ENCODE data around the gene GNG12.

Gene GNG12

DNA sequence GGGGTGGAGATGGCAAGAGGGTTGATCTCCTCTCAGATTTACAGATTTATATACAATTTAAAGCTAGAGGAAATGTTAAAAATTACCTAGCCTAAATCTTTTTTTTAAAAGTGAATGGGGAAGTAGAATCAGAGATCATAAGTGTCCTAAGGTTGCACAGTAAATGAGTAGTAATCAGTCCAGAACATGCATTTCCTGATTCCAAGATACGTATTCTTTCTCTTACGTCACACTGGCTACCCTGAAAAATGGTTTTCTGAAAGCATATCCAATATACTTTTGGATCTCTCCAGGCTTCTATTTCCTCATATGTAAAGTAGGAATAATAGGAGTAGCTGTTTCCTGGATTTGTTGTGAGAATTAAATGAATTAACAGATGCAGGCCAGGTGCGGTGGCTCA is 136.6 kb downstream of the GNG12 start:
- no peak for DNase-seq

DNA sequence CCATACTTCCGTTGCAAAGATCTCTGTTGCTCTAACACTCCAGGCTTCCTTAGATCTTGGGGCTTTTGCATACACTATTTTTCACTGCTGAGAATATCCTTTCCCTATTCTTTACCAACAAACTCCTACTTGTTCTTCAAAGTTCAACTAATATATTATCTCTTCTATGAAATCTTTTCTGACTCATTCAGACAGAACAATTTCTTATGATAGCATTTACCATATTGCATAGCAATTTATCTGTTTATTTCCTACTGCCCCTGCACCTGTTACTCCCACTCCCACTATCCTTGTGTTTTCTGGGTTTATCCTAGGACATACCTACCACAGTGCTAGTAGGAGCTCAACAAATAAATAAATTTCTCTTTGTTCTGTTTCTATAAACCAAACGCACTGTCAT is 137.3 kb downstream of the GNG12 start:
- DNase-seq = no peak

DNA sequence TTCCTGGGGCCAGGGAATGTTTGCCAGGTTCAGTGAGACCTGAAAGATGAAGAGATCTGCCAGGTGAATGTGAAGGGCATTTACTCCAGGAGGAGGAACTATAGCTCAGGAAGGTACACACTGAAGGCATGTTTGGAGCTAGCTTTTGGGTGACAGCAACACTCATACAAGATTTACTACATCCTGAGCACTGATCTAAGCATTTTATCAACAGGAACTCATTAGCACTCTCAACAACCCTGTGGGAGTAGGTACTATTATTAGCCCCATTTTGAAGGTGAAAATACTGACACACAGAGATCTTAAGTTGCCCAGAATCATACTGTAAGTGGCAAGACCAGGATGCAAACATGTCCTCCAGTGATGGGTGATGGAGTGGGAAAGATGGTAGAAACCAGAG is 141.6 kb downstream of the GNG12 start:
- no peak for DNase-seq

DNA sequence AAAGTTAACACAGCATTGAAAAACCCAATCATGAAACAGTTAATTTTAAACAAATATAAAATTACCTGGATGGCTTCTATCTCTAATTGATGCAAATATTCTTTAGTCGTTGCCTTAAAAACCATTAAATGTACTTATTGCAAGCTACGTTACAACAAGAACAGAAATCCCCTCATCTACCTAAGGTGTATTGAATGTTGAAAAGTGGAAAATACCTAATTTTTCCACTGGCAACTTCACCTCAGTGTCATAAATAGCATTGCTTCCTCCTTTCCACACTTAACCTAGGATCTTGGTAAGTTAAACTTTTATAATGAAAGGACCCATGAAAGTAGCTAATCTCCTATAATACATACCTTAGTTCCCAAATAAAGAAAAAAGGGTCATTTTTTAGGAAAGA is 142.9 kb downstream of the GNG12 start:
- DNase-seq = no peak

DNA sequence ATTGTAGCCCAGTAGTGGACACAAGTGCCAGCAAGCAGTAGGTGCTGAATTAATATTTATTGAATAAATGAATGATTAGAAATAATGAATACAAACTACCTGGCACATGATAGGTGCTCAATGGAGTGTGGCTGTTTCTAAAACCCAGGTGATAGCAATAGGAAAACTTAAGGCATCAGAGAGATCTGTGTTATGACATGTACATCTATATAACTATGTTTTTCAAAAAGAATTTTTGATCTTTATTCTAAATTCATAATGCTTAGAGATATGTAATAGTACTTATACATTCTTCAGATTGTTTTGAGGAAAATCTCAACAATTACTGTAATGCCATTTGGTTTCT is 143.3 kb downstream of the GNG12 start:
- DNase-seq = no peak

DNA sequence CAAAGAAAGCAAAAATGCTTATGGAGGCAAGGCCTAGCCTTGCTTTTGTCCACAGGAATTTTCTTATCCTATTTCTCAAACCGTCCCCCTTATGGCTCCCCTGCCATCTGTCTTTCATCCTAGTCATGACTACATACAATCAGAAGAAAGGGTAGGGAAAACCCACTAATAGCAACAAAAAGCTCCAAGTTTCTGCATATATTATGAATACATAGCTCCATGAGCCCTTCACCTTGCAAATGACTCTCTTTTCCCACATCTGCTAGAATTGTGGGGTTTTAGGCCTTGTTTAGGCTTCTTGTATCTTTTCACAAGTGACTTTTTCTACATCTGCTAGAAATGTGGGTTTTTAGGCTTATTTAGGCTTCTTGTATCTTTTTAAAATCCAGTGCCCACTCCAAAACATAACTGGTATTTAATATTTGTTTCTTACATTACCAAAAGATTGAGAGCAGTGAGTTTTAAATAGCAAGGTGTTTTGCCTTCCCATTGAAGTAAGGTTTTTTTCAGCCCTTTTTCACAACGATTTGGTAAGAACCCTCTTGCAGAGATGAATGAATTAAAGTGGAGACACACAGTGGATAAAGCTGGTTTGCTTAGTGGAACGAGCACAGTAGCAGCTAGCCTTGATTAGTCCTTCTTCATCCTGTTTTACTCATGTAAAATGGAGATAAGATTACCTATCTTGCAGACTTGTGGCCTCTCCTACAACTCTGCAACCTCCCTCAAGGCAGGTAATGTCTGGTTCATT is 143.8 kb downstream of the GNG12 start:
- DNase-seq = no peak

DNA sequence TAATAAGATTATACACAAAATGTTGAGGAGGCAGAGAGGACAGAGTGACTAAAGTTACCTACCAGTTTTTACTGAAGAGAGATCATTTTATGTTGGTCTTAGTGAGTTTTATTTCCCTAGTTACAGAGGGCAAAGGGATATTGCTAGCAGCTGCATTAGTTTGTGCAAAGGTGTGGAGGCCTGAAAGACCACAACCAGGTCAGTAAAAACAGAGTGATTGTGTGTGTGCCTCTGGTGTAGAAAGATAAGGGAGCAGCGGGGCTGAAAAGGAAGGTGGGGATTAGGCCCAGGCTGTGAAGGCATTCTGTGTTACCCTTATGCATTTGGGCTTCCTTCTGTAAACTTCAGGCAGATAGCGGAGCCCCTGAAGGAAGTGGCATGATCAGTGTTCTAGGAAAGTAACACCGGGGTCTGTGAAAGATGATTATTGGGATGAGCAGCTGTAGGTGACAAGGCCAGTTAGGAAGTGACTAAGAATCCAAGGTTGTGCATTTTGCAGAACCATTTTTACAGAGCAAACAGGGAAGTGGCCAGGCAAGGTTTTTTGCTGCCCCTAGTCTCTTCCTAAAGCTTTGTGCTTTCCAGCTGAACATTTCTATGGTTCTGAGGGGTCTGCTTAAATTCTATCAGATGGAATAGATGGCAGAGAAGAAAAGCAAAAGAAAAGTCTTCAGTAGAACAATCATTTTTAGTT is 144.6 kb downstream of the GNG12 start:
- DNase-seq = no peak

DNA sequence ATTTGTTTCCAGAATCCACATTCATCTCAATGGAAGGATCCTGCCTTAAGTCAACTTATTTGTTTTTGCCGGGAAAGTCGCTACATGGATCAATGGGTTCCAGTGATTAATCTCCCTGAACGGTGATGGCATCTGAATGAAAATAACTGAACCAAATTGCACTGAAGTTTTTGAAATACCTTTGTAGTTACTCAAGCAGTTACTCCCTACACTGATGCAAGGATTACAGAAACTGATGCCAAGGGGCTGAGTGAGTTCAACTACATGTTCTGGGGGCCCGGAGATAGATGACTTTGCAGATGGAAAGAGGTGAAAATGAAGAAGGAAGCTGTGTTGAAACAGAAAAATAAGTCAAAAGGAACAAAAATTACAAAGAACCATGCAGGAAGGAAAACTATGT is 145.6 kb downstream of the GNG12 start:
- no peak for DNase-seq

DNA sequence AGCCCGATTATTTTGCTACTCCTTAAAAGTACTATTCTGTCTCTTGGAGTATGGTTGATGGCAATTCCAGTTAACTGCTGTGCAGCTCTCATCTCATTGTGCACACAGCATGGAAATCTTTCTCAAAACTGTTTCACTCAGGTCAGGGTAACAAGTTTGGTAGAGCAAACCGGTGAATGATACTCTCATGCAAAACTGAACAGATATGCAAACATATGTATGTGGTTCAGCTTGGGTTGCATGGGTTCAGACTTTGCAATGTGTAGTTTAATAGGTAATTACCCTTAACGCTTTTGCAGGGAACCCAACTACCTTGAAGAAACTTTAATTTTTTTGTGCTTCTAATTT is 146.1 kb downstream of the GNG12 start:
- no peak for DNase-seq

DNA sequence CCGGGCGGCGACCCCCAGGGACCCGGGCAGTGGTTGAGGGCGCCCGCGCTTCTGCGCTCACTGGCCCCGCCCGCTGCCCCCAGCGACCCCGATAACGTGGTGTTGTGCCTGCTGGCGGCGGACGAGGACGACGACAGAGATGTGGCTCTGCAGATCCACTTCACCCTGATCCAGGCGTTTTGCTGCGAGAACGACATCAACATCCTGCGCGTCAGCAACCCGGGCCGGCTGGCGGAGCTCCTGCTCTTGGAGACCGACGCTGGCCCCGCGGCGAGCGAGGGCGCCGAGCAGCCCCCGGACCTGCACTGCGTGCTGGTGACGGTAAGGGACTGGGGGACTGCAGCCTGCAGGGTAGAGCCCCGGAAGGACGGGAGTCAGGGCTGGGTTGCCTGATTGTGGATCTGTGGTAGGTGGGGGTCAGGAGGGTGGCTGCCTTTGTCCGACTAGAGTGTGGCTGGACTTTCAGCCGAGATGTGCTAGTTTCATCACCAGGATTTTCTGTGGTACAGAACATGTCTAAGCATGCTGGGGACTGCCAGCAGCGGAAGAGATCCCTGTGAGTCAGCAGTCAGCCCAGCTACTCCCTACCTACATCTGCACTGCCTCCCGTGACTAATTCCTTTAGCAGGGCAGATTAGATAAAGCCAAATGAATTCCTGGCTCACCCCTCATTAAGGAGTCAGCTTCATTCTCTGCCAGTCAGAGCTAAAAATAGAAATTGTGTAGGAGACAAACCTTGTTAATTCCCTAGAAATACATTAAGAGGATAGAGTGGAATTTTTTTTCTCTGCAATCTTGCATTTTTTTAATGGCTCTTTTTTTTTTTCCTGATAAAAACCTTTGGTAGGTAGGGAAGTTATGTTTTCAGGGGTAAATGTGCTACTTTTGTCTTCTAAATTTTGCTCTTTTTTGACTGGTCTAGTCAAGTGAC is 146.7 kb downstream of the GNG12 start:
- peak; percentile 18 for DNase-seq

DNA sequence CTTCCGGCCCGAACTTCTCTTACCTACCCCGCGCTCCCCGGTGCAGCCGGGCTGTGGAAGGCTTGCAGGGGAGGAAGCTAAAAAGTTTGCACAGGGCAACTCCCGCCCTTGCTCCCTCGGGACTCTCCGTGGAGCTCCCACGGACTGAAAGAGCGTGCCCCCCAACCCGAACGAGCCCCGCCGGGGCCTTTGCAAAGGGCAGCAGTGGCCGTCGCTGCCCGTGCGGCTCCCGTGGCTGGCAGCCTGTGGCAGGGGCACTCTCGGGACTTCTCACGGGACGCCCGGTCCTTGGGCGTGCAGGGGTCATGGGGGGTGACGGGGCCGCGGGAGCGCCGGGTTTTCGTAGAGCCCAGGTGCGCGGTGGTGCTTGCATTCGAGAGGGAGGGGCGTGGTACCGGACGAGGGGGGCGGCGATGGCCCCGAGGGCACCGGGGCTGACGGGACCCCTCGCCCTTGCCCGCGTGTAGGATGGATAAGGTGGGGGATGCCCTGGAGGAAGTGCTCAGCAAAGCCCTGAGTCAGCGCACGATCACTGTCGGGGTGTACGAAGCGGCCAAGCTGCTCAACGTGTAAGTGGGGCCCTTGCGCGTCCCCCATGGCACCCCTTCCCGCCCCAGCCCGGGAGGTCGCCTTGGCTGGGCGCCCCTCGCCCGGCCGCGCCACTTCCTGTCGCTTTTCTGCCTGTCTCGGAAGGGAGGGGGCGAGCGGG is 147.6 kb downstream of the GNG12 start:
- no peak for DNase-seq

DNA sequence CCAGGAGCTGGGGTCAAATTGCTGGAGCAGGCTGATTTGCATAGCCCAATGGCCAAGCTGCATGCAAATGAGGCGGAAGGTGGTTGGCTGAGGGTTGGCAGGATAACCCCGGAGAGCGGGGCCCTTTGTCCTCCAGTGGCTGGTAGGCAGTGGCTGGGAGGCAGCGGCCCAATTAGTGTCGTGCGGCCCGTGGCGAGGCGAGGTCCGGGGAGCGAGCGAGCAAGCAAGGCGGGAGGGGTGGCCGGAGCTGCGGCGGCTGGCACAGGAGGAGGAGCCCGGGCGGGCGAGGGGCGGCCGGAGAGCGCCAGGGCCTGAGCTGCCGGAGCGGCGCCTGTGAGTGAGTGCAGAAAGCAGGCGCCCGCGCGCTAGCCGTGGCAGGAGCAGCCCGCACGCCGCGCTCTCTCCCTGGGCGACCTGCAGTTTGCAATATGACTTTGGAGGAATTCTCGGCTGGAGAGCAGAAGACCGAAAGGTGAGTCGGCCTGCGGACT is 148.2 kb downstream of the GNG12 start, which contains the start of gene GADD45A:
Gene GADD45A, plus strand, starts transcription at position 135 of the 491 bp plus-strand sequence. Its CDS starts 294 bp downstream, at position 429.
- peak; percentile 95 for DNase-seq

DNA sequence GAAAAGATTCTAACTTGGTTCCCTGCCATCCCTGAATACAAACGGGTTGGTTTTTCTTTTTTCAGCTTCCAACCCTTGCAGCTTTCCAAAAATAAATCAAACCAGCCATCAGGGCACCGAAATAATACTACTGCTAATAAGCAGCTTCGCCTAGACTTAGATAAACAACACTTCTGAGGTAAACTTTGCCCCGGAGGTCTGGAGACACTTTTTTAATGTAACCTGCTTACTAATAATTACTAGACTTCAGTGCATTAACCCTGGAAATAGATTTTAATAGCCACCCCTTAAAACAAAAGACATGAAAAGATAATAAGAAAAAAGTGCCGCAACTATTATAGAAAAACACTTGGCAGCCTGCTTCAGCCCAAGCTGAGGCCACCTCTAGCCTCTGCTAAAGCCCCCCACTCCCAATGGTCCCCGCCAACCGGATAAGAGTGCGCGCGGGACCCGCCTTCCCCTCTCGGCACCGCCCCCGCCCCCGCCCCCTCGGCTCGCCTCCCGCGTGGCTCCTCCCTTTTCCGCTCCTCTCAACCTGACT is 148.7 kb downstream of the GNG12 start:
- no peak for DNase-seq

DNA sequence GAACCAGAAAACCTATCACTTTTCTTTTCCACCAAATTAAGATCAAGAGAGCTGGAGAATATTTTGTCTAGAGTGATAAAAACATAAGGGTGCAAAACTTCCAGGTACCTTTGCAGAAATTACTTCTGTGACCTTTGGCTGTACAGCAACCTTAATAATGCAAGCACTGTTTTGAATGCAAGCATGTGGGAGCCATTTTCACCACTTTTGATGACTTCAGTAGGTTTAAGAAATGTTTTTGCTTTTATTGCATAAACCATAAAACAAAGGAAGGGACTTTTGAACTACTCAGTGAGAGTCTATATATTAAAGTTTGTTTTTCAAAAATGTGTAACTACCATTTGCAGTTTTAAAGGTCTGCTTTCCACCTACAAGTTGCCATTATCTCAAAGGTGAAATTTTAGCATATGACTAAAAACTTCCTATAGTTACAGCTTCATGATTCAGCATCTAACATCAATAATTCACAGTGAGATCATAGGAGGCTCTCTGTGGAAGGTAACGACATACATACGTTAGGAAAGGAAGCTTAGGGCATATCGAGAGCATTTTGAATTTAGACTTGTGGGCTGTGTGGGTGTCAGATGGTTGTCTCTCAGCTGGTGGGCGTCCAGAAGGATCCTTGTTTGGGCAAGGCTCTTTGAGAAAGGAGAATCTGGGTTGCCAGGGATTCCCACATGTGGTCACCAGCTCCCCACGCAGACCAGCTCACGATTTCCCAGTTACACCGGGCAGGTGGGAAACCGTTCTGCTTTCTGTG is 149.3 kb downstream of the GNG12 start:
- DNase-seq = no peak

DNA sequence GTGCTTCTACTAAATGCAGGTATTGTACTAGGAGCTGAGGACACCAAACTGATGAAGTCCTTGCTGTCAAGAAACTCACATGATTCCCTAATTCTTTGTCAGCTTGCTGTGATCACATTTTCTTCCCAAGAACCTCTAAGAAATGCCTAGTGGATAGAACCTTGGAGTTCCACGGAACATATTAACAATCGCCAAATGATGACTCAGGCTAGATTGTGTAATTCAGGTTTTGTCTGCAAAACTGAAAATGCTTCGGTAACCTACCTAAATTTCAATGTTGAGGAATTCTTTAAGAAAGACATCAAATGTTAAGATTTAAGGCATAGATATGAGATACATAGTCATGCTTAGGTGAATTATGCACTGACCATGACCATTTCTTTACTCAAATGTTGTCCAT is 150.0 kb downstream of the GNG12 start:
- no peak for DNase-seq

DNA sequence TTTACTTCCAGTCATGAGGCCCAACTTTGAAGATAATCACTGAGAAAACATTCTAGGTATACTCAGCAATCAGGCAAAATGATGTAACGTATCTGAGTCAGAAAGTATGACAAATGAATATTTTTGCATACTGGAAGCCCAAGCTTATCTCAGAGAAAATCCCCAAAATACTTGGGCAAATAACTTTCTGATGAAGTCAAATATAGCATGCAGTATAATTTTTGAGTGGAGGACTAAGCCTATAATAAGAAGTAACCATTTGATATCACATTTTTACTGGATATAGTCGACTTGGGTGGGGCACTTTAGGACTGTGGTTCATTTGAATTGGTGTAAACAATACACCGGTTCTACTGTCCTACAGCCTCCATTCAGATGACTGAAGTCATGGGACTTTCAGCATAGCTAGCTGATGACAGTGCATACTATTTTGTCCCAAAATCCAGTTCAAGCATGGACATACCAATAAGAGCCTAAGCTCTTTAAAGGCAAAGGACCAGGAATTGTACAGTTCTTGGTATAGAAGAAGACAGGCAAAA is 150.5 kb downstream of the GNG12 start:
- no peak for DNase-seq

DNA sequence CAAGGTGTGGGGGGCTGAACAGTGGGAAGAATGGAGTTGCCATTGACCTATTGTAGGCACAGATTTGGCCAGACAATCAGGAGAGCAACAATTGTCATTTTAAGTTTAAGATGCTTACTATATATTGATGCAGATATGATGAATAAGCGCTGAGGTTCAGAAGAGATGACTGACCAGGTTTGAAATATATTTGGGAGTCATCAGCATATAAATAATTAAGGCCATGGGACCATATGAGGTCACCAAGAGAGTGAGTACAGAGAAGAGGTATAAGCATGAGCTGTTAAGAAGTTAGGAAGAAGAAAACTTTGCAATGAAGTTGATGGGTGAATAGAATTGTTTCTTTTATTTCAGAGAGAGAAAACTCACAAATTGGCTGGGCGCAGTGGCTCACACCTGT is 152.8 kb downstream of the GNG12 start:
- no peak for DNase-seq

DNA sequence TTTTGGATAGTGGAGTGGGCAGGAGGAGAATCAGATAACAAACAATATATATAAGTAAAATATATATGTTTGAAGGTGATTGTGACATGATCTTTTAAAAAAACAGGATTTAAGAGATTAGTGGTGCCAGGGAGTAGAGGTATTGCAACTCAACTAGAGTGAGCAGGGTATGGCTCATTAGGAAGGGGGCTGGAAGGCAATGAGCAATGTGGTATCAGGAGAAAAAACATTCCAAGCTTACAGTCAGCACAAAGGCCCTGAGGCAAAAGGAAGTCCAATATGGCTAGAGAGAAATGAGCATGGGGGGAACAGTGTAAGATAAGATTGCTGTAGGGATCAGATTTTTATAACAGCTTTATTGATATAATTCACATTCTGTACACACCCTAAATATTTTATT is 153.6 kb downstream of the GNG12 start:
- DNase-seq = no peak

DNA sequence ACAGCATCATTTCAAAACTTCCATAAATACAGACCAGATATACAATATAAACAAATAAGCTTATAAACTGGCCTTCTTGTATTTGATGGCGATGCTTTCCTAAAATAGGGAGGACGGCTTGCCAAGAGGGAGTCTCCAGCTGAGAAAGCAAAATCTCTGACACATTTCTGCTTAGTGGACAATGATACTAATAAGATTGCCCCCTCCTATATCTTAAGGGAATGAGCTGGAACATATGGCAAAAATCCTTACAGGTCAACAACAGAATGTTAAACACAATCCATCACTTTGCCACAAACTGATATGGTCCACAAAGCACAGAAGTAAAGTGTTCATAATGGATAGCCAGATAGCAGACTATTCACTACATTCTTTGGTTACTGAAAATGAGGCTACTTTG is 155.3 kb downstream of the GNG12 start:
- DNase-seq = no peak

DNA sequence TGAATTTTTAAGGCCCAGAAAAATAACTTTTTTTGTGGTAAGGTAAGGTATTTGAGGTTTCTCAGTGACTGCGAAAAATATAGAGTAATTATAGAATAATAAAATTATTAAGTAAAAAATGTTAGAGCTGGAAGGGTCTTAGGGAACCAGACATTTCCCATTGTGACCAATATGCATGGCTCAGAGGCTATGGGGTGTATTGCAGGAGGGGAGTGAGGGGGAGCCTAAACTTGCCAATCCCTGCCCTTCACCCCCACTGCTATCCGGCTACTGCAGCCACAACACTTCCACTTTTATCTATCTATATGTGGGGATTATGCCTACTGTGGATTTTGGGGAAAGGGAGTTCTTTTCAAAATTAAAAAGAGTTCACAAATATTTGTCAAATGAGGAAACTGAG is 155.9 kb downstream of the GNG12 start:
- no peak for DNase-seq

DNA sequence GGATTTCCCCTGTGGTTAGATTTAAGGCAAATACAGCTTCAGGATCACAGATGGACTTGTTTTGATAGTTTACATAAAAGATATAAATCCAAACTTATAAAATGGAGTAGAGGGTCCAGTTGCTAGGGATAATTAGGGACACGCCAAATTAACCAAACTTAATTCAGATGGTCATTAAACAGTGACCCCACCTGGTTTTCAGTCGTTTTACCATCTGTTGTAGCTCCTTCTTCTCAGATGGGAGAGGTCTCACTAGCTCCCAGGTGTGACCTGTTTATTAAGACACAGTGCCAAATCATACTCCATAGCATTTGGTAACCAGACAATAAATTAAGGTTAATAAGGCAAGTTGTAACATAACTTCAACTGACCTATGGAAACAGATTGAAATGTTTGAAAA is 156.3 kb downstream of the GNG12 start:
- no peak for DNase-seq

DNA sequence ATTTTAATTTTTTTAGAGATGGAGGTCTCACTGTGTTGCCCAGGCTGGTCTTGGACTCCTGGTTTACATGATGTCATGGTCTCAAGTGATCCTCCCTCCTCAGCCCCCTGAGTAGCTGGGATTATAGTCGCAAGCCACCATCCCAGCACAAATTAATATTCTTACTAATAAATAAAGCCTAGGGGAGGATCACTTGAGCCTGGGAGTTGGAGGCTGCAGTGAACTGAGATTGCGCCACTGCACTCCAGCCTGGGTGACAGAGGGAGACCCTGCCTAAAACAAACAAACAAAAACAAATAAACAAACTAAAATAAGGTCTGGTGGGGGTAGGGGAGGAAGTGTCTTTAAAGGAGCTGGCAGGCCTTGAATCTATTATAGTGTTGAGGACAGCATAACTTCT is 157.0 kb downstream of the GNG12 start:
- no peak for DNase-seq

Data from NCI-H1436 treated with DMSO at 0.1 percent for 48 hours (cell line).